ENCODE data around the gene PHF11.

GRCh38 chr13:49446473-49446872, 49.3 kb upstream of the PHF11 start:
- TF ChIP-seq POLR2A (IDR thresholded peaks at IDR 0.05), result no peak
- TF ChIP-seq CTCF (IDR thresholded peaks at IDR 0.05), result no peak
